ENCODE data around the gene RAPGEF1. TPM values are rescaled to one million over a fixed set of nuclear protein-coding genes. Genes with fewer than 3 reads are reported as not detected.

Gene RAPGEF1
- total RNA-seq, 2 experiments from 2014 or later: 187 to 215 TPM

GRCh38 chr9:131645078-131645776 lies 94.6 kb downstream of the RAPGEF1 start:
- Mint-ChIP-seq H3K27ac (peak overlapping the region; percentile 80), H3K36me3 (peaks cover 50% of the 10 kb centered on the region), H3K9me3 (ENCODE audit: low read depth) (no peaks in the 10 kb centered on the region), H3K4me3 (no peak overlapping the region), H3K4me1 (peaks cover 58% of the 10 kb centered on the region), H3K27me3 (no peaks in the 10 kb centered on the region)
- DNase-seq (peak; percentile 58), ATAC-seq (peak; percentile 53)
- CTCF ChIA-PET: interaction anchor here (1.2 to 4.4 kb wide), 3 partner anchors 10 to 54 kb away, joined by 3 to 24 read pairs (median 3); no protein-coding TSS in a partner anchor

- peak overlapping the region; percentile 99 for H3K27ac Mint-ChIP-seq
- H3K27me3 Mint-ChIP-seq: no peaks in the 10 kb centered on the region
- H3K4me3 Mint-ChIP-seq: peak overlapping the region; percentile 40
- DNase-seq (peak; percentile 78), ATAC-seq (peak; percentile 87)
- no peaks in the 10 kb centered on the region for H3K9me3 Mint-ChIP-seq (ENCODE audit: low read depth)
- H3K36me3 Mint-ChIP-seq: peaks cover 56% of the 10 kb centered on the region
- peaks cover 57% of the 10 kb centered on the region for H3K4me1 Mint-ChIP-seq
- CTCF ChIA-PET: interaction anchor here (1.1 to 4.4 kb wide), 10 partner anchors 9 to 101 kb away, joined by 3 to 24 read pairs (median 6); partner anchors contain the start of gene RAPGEF1
Observed at GRCh38 chr9:131642496-131643083, 97.3 kb downstream of the RAPGEF1 start.

GRCh38 chr9:131641618-131642495 lies 98.0 kb downstream of the RAPGEF1 start:
- no peak for ATAC-seq
- no peak for DNase-seq
- Mint-ChIP-seq H3K4me1 (peaks cover 57% of the 10 kb centered on the region), H3K36me3 (peaks cover 50% of the 10 kb centered on the region), H3K27ac (peak overlapping the region; percentile 99), H3K4me3 (no peak overlapping the region), H3K27me3 (no peaks in the 10 kb centered on the region), H3K9me3 (ENCODE audit: low read depth) (no peaks in the 10 kb centered on the region)
- CTCF ChIA-PET: interaction anchor here (1.1 to 4.4 kb wide), 9 partner anchors 13 to 102 kb away, joined by 3 to 24 read pairs (median 6); partner anchors contain the start of gene RAPGEF1

- H3K36me3 Mint-ChIP-seq: peaks cover 45% of the 10 kb centered on the region
- no peaks in the 10 kb centered on the region for H3K9me3 Mint-ChIP-seq (ENCODE audit: low read depth)
- H3K27ac Mint-ChIP-seq: peak overlapping the region; percentile 11
- ATAC-seq (no peak), DNase-seq (no peak)
- peaks cover 60% of the 10 kb centered on the region for H3K4me1 Mint-ChIP-seq
- no peaks in the 10 kb centered on the region for H3K27me3 Mint-ChIP-seq
- H3K4me3 Mint-ChIP-seq: no peak overlapping the region
- CTCF ChIA-PET: interaction anchor here (2.0 to 4.4 kb wide), 3 partner anchors 12 to 92 kb away, joined by 6 to 24 read pairs (median 10); no protein-coding TSS in a partner anchor
Observed at GRCh38 chr9:131640438-131641137, 99.3 kb downstream of the RAPGEF1 start.

GRCh38 chr9:131639769-131640437 lies 100.0 kb downstream of the RAPGEF1 start:
- peak overlapping the region; percentile 37 for H3K27ac Mint-ChIP-seq
- CTCF ChIA-PET: interaction anchor here (1.0 to 1.7 kb wide), 3 partner anchors 8 to 99 kb away, joined by 3 to 5 read pairs (median 3); no protein-coding TSS in a partner anchor
- H3K27me3 Mint-ChIP-seq: no peaks in the 10 kb centered on the region
- H3K4me3 Mint-ChIP-seq: no peak overlapping the region
- peaks cover 60% of the 10 kb centered on the region for H3K4me1 Mint-ChIP-seq
- DNase-seq: no peak
- peaks cover 42% of the 10 kb centered on the region for H3K36me3 Mint-ChIP-seq
- ATAC-seq: no peak
- no peaks in the 10 kb centered on the region for H3K9me3 Mint-ChIP-seq (ENCODE audit: low read depth)

- ATAC-seq: no peak
- Mint-ChIP-seq H3K4me1 (peaks cover 47% of the 10 kb centered on the region), H3K4me3 (no peak overlapping the region), H3K27ac (peak overlapping the region; percentile 88), H3K36me3 (peaks cover 44% of the 10 kb centered on the region), H3K9me3 (ENCODE audit: low read depth) (no peaks in the 10 kb centered on the region), H3K27me3 (no peaks in the 10 kb centered on the region)
- CTCF ChIA-PET: interaction anchor here (1.5 to 2.4 kb wide), 4 partner anchors 16 to 101 kb away, joined by 5 to 16 read pairs (median 10); no protein-coding TSS in a partner anchor
- DNase-seq: no peak
Observed at GRCh38 chr9:131636593-131636992, 103.3 kb downstream of the RAPGEF1 start.

- DNase-seq (no peak), ATAC-seq (peak; percentile 24)
- Mint-ChIP-seq H3K4me3 (no peak overlapping the region), H3K36me3 (peaks cover 46% of the 10 kb centered on the region), H3K27ac (peak overlapping the region; percentile 88), H3K4me1 (peaks cover 48% of the 10 kb centered on the region), H3K27me3 (no peaks in the 10 kb centered on the region), H3K9me3 (ENCODE audit: low read depth) (no peaks in the 10 kb centered on the region)
- CTCF ChIA-PET: interaction anchor here (0.7 to 2.4 kb wide), 8 partner anchors 17 to 119 kb away, joined by 3 to 16 read pairs (median 4); no protein-coding TSS in a partner anchor
Observed at GRCh38 chr9:131635892-131636291, 104.0 kb downstream of the RAPGEF1 start.

- Mint-ChIP-seq H3K4me3 (no peak overlapping the region), H3K27me3 (no peaks in the 10 kb centered on the region), H3K36me3 (peaks cover 51% of the 10 kb centered on the region), H3K9me3 (ENCODE audit: low read depth) (no peaks in the 10 kb centered on the region), H3K4me1 (peaks cover 52% of the 10 kb centered on the region), H3K27ac (peak overlapping the region; percentile 88)
- ATAC-seq (peak; percentile 98), DNase-seq (peak; percentile 90)
- CTCF ChIA-PET: interaction anchor here (0.8 to 2.4 kb wide), 9 partner anchors 17 to 120 kb away, joined by 3 to 16 read pairs (median 5); no protein-coding TSS in a partner anchor
Observed at GRCh38 chr9:131635285-131635684, 104.6 kb downstream of the RAPGEF1 start.

- DNase-seq (no peak), ATAC-seq (no peak)
- CTCF ChIA-PET: interaction anchor here (1.5 to 2.0 kb wide), 2 partner anchors 10 to 25 kb away, joined by 4 to 5 read pairs; no protein-coding TSS in a partner anchor
- peaks cover 64% of the 10 kb centered on the region for H3K4me1 Mint-ChIP-seq
- H3K4me3 Mint-ChIP-seq: no peak overlapping the region
- H3K36me3 Mint-ChIP-seq: peaks cover 47% of the 10 kb centered on the region
- peak overlapping the region; percentile 46 for H3K27ac Mint-ChIP-seq
- no peaks in the 10 kb centered on the region for H3K27me3 Mint-ChIP-seq
- no peaks in the 10 kb centered on the region for H3K9me3 Mint-ChIP-seq (ENCODE audit: low read depth)
Observed at GRCh38 chr9:131633491-131634031, 106.3 kb downstream of the RAPGEF1 start.

GRCh38 chr9:131631306-131631705 lies 108.6 kb downstream of the RAPGEF1 start:
- Mint-ChIP-seq H3K27ac (no peak overlapping the region), H3K9me3 (ENCODE audit: low read depth) (no peaks in the 10 kb centered on the region), H3K4me3 (no peak overlapping the region), H3K36me3 (peaks cover 50% of the 10 kb centered on the region), H3K27me3 (no peaks in the 10 kb centered on the region), H3K4me1 (peaks cover 78% of the 10 kb centered on the region)
- no peak for ATAC-seq
- CTCF ChIA-PET: interaction anchor here (1.2 kb wide), 1 partner anchor 86 kb away, joined by 3 read pairs; no protein-coding TSS in a partner anchor
- DNase-seq: no peak

GRCh38 chr9:131630205-131630831 lies 109.6 kb downstream of the RAPGEF1 start:
- no peaks in the 10 kb centered on the region for H3K9me3 Mint-ChIP-seq (ENCODE audit: low read depth)
- H3K4me1 Mint-ChIP-seq: peaks cover 78% of the 10 kb centered on the region
- H3K27ac Mint-ChIP-seq: peak overlapping the region; percentile 91
- peaks cover 60% of the 10 kb centered on the region for H3K36me3 Mint-ChIP-seq
- CTCF ChIA-PET: interaction anchor here (0.7 to 3.9 kb wide), 9 partner anchors 8 to 1472 kb away, joined by 3 to 29 read pairs (median 4); partner anchors contain the start of gene RAPGEF1
- H3K4me3 Mint-ChIP-seq: no peak overlapping the region
- no peaks in the 10 kb centered on the region for H3K27me3 Mint-ChIP-seq
- DNase-seq (no peak), ATAC-seq (no peak)

Data from activated CD8-positive, alpha-beta memory T cell treated with anti-CD3 and anti-CD28 coated beads, Interleukin-2, amount 10 ng/mL, durations not matched to agents 7 days and 5 days (primary cell).